HG03066 (cell line): ENCODE measurements around the gene HERC3.

Source experiments
- ATAC-seq: cut with Tn5 transposase; IDR thresholded peaks from one replicate; pipeline ENCODE4 v1.9.1; 2021; ENCODE audit warnings: low read depth; ENCODE audit not compliant: unreplicated experiment

The HERC3 gene

DNA sequence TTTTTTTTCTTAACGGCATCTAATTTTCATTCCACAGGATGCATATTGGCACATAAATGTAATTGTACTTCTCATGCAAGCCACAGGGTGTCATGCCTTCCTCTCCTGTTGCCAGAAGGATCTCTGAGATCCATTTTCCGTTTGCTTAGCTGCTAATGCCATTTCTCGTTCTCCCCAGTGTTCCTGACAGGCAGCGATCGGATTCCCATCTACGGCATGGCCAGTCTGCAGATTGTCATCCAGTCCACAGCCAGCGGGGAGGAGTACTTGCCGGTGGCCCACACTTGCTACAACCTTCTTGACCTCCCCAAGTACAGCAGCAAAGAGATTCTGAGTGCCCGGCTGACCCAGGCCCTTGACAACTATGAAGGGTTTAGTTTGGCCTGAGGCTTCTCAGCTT lies 114.3 kb downstream of the HERC3 start:
- no peak for ATAC-seq

DNA sequence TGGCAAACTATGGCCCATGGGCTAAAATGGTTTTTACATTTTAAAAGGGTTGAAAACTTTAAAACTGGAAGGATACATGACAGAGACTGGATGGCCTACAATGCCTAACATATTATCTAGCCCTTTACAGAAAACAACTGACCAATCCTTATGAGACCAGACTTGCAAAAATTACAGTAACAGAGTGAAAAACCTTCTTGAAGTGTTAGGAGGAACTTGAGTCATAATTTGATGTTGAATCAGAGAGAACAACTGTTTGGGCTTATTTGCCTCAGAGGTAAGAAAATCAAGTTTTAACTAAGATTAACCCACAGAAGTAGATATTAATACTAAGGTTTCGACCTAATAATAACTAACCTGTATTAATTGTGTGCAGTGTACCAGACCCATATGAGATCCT lies 117.7 kb downstream of the HERC3 start:
- no peak for ATAC-seq

GRCh38 chr4:88713782-88714181 lies 121.5 kb downstream of the HERC3 start:
- ATAC-seq: no peak

GRCh38 chr4:88718098-88718497 lies 125.8 kb downstream of the HERC3 start:
- ATAC-seq: no peak

GRCh38 chr4:88719381-88719780 lies 127.1 kb downstream of the HERC3 start:
- ATAC-seq: no peak

DNA sequence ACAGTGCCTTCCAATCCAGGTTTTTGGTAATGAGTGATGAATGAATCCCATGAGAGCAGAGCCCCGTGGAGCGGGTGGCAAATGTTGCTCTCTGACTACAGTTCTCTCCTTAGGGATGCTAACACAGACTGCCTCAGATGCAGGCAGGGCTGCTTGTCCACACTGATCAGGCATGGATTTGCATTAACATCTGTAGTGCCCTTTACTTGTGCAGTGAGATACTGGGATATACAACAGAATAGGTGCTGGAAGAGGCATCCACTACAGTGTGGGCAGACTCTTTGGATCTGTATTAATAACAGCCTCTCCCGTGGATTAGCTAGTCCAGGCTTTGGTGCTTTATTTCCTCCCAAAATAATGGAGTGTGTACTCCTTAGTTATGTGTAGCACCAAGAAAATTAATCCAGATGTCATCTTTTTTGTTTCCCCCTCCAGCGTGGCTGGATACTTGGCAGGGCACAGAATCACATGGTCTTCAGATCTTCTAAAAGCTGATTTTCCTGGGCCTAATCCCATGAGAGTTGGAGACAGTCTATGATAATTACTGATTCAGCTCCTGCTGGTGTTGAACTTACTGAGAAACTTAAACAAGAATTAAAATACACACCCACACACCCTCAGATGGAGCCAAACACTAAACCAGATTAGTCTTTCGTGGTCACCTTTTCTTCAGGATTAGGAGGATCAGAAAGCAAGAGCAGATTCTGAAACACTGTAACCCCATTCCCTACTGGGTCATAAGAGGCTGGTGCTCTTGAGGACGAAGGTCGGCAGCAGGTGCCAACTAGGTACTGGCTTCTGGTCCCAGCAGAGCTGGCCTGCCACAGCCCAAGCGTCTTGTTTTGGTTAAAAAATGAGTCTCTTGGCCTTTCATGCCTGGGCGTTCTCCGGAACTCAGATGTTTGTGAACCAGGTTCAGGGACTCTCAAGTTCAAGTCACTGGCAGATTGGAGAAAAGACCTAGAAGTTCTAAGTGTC lies 128.5 kb downstream of the HERC3 start:
- no peak for ATAC-seq

- ATAC-seq: no peak
Measured at GRCh38 chr4:88722276-88722780, 130.0 kb downstream of the HERC3 start.

GRCh38 chr4:88722828-88723227 lies 130.5 kb downstream of the HERC3 start:
- no peak for ATAC-seq

DNA sequence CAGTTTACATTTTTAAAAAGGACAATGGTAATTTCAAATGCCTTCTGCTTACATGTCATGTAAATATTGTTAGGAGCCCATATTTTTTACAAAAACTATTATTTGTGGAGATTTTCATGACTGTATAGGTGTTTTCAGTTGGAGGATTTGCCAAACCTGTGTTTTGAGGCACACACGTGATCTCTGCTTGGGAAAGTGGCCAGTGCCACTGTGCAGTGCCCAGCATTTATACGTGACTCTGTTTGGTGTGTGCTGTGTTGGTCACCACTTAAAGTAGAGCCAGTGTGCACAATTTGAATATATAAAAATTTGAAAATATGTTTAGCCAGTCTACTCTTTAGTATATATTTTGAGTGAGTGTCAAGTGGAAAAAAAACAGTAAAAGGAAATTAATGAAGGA lies 132.1 kb downstream of the HERC3 start:
- ATAC-seq: no peak

GRCh38 chr4:88725143-88725542 lies 132.9 kb downstream of the HERC3 start:
- no peak for ATAC-seq

DNA sequence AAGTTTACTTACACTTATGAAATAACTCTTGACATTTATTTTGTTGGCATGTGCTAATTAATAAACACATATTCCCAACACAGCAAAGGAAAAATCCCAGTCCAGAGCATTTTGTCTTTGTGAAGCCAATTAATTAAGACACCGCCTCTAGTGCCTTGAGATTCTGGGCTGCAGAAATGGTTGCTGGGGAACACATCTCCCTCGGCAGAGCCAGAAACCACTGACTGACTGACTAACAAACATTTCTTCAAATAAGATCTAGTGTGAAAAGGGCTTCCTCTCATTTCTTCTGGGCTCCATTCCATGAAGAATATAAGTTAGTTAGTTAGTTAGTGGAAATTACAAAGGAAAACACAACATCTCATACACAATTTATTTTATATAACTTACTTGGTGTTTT lies 133.7 kb downstream of the HERC3 start:
- no peak for ATAC-seq

DNA sequence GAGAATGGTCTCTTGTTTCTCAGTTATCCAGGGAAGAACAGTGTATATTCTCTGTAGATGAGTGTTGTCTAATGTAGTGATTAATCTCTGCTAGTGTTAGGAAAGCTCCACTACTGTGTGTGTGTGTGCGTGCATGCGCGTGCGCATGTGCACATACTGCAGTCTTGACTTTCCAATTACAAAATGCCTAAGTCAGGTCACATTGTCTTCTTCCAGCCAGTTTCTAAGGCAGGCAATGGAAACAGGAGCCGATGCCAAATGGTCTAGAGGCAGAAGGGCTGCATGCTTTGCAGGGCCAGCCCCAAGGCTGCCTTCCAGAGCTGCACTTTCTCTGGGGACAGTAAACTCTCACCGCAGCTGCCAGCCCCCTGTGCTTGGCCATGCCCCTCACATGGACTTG lies 135.9 kb downstream of the HERC3 start:
- ATAC-seq: no peak

GRCh38 chr4:88729146-88729760 lies 137.0 kb downstream of the HERC3 start:
- ATAC-seq: no peak

DNA sequence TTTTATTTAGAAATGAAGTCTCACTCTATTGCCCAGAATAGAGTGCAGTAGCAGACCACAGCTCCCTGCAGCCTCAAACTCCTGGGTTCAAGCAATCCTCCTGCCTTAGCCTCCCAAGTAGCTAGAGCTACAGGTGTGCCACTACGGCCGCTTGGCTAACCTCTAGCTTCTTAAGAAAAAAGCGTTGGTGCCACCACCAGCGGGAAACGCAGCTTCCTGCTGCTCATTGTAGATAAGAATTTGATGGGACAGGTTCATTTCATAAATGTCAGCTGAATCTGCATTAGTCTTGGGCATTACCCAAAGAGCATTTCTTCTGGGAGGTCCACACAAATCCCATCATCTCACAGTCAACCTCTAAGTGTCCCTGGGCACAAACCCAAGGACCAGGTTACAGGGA lies 138.5 kb downstream of the HERC3 start:
- no peak for ATAC-seq

GRCh38 chr4:88731381-88731780 lies 139.1 kb downstream of the HERC3 start:
- ATAC-seq: no peak

DNA sequence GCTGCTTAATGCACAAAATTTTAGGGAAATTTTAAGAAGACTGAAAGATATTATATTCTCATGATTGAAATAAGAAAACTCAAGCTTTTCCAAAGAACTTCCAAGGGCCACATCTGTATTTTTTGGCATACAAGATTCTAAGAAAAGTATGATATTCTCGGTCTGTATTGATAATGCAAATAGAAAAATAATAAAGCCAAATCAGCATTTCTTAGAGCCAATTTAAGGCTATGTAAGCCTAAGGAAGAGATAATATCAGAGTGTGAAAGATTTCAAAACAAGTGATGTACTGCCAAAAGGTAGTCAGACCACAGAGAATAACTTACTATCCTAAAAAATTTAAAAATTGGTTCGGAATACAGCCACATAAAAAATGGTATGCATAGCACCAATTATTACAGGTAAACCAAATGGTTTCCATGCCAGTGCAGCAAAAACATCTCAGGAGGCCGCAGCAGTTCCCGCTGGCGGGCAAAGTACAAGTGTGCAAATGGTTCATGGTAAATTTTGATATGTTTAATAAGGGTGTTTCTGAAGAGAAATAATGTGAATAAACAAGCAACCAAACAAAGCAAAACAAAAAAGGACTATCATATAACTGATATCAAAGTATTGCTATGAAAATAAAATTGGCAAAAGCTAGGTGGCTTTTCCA lies 140.6 kb downstream of the HERC3 start:
- no peak for ATAC-seq

- no peak for ATAC-seq
Measured at GRCh38 chr4:88734403-88734949, 142.2 kb downstream of the HERC3 start.

DNA sequence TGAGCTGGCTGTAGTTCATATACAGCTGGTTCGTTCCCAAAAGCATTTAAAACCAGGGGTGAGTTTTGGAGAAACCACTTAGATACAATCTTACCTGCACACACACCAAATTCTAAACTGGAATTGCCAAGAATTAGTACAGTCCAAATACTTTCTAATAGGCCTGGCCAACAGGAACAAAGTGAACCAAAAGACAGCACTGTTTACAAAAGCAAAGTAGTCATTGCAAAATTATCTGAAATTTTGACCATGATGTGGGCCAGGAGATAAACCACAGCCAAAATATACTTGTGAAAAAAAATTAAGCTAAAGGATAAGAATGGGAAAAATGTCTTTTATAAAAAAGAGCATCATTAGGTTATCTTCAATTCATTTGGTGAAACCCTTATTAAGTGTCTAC lies 143.3 kb downstream of the HERC3 start:
- no peak for ATAC-seq

GRCh38 chr4:88736264-88736663 lies 144.0 kb downstream of the HERC3 start:
- ATAC-seq: no peak

DNA sequence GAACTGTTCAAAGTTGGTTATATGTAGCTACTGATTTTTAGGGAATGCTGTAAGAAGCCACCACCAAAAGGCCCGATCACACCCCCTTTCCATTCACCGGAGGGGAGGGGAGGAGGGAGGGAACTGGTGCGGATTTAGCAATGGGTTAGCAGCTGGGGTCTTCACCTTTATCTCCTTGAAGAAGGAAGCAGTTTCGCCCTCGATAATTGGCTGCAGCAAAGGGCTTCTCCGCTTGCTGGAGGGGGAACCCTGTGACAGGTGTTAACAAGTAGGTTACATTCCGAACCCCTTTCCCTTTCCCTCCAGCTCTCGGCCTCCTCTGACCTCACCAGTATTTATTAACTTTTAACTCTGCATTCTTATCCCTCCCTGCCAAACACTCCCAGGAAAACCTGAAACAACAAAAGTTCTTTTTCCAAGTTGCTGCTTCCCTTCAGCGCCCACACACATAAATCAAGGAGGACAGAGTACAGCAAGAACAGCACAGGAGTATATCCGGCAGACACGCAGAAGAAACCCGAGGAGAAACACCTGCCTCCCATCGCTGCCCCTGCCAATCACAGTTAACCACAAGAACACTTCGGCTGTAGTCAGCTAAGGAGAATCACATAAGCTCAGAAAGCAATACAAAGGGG lies 145.1 kb downstream of the HERC3 start:
- ATAC-seq: peak; percentile 96
